ENCODE results near the gene SAMD4A. TPM values are rescaled to one million over a fixed set of nuclear protein-coding genes. Genes with fewer than 3 reads are reported as not detected.

The SAMD4A gene
- total and polyA plus RNA-seq, 8 donors: 2.5 to 67.4 (median 15.9) TPM

DNA sequence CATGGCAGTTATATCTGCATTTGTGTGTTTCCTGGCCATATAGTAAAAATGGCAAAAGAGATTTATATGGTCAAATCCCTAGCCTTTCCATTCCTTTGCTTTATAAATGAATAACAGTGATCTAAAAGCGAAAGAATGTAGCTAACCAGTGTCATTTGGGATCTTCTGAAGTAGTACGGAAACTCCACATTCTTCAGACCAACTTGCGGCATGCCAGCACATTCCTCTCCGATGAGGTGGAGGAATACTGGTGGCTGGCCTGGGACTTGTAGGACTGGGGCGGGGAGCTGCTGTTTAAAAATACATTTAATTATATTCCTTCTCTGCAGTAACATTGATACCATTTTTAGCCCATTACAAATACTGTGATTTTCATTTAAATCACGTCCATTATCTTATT is 85.3 kb downstream of the SAMD4A start:
- 10 to 25% (median 20%) methylated on average over 6 of the region's 6 CpGs for WGBS, 5 donors
- Histone ChIP-seq H3K9me3 (no peaks in the 10 kb centered on the region), H3K4me3 (peak overlapping the region in 2 of 4 donors; percentile 7 to 13), H3K4me1 (peaks cover 0 to 66% (median 52%) of the 10 kb centered on the region in 4 donors), H3K27me3 (no peaks in the 10 kb centered on the region), H3K36me3 (no peaks in the 10 kb centered on the region), H3K27ac (peak overlapping the region in 4 of 5 donors; percentile 82 to 89 (median 86))
- intact Hi-C loops (cut with DNase I; ENCODE audit: low total_unique reads): no loop called here
- TF ChIP-seq EP300 (IDR thresholded peaks at IDR 0.05) (no peak), POLR2AphosphoS5 (IDR thresholded peaks at IDR 0.05) (peak; percentile 75 to 92 (median 92)), POLR2A (IDR thresholded peaks at IDR 0.05) (no peak)
- TF ChIP-seq, protein P1, sequence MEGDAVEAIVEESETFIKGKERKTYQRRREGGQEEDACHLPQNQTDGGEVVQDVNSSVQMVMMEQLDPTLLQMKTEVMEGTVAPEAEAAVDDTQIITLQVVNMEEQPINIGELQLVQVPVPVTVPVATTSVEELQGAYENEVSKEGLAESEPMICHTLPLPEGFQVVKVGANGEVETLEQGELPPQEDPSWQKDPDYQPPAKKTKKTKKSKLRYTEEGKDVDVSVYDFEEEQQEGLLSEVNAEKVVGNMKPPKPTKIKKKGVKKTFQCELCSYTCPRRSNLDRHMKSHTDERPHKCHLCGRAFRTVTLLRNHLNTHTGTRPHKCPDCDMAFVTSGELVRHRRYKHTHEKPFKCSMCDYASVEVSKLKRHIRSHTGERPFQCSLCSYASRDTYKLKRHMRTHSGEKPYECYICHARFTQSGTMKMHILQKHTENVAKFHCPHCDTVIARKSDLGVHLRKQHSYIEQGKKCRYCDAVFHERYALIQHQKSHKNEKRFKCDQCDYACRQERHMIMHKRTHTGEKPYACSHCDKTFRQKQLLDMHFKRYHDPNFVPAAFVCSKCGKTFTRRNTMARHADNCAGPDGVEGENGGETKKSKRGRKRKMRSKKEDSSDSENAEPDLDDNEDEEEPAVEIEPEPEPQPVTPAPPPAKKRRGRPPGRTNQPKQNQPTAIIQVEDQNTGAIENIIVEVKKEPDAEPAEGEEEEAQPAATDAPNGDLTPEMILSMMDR (IDR thresholded peaks at IDR 0.05): no peak
- peak; percentile 74 to 96 for DNase-seq

DNA sequence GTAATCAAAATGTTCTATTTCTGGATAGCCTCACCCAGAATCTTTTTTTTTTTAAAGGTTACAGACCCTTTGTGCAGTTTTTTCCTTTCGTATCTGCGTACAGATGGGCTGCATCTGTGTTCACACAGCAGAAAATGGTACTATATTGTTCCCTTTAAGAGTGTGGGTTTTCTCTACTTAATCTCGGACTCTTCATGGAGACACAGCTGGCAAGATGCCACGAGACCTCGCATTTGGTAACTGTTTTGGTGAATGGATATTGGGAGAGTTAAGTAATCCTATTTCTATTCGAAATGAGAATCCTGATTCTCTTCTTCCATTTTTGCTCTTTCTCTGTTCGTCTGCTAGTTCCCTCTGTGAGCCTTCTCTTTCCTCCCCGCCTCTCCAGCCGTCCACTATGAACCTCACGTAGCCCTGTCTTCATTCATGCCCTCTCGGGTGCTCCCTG is 85.7 kb downstream of the SAMD4A start:
- Histone ChIP-seq H3K4me3 (peak overlapping the region in 2 of 4 donors; percentile 7 to 13), H3K36me3 (no peaks in the 10 kb centered on the region), H3K9me3 (no peaks in the 10 kb centered on the region), H3K4me1 (peaks cover 0 to 61% (median 51%) of the 10 kb centered on the region in 4 donors), H3K27me3 (no peaks in the 10 kb centered on the region), H3K27ac (peak overlapping the region; percentile 30 to 89 (median 85))
- 46 to 66% (median 56%) methylated on average over 11 of the region's 11 CpGs for WGBS, 5 donors
- intact Hi-C loops (cut with DNase I; ENCODE audit: low total_unique reads): no loop called here
- peak; percentile 39 to 61 for DNase-seq
- no peak for TF ChIP-seq POLR2AphosphoS5 (IDR thresholded peaks at IDR 0.05)
- no peak for TF ChIP-seq EP300 (IDR thresholded peaks at IDR 0.05)

DNA sequence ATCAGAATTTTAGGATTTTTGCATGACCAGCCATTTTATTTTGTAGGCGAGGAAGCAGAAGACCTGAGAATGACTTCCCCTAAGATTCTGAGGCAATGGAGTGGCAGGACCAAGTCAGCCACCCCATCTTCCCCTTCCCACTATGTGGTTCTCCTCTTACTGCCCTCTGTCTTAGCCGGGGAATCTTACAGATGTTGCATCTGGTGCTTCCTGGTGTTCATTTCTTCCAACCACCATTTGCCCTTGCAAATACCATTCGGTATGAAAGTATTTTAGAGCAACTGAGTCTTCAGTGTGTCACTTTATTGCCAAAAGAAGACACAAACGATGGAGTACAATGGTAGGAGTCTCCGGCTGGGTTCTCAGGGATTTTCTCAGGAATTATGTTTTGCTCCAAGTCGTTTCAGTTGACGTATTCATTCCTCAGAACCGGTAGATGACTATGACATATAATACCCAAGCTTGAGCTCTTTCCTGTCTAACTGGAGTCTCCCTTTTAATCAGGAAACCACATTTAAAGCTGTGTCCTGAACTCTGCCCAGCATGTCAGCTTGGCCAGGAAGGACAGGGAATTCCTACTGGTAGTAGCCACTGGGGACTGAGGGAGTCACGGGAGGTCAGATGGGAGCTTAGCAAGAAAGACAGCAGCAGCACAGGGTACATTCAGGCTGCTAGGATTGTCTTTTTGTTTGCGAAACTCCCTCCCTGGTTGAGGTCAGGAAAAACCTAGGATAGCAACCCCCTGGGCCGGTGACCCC is 87.0 kb downstream of the SAMD4A start:
- 60 to 79% (median 75%) methylated on average over 11 of the region's 11 CpGs for WGBS, 5 donors
- peak; percentile 39 to 50 (median 43) for TF ChIP-seq POLR2AphosphoS5 (IDR thresholded peaks at IDR 0.05)
- TF ChIP-seq EP300 (IDR thresholded peaks at IDR 0.05): peak; percentile 56
- TF ChIP-seq, protein P1 (IDR thresholded peaks at IDR 0.05): no peak
- Histone ChIP-seq H3K36me3 (no peaks in the 10 kb centered on the region), H3K4me3 (no peak overlapping the region), H3K27ac (peak overlapping the region in 4 of 5 donors; percentile 82 to 89 (median 86)), H3K4me1 (peaks cover 0 to 54% (median 47%) of the 10 kb centered on the region in 4 donors), H3K9me3 (no peaks in the 10 kb centered on the region), H3K27me3 (no peaks in the 10 kb centered on the region)
- peak in 1 of 2 donors; percentile 71 for DNase-seq
- intact Hi-C loops (cut with DNase I; ENCODE audit: low total_unique reads): no loop called here

DNA sequence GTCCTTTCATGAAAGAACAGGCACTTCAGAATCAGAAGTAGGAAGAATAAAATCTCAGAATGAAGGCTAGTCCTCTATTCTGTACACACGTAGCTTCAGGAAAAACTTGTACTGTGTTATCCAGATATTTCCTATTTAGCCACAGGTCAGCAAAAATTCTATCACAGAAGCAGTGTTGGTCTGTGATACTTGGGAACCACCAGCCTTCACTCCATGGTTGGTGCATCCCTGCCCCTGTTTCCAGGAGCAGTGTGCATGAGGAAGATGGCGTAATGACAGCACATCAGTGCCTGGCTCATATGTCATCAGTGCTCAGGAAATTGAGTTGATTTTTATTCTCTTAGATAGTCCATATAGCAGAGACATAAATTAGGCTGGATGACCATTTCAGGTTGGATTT is 87.7 kb downstream of the SAMD4A start:
- no peak for DNase-seq
- no peaks in the 10 kb centered on the region for H3K27me3 ChIP-seq
- no peaks in the 10 kb centered on the region for H3K9me3 ChIP-seq
- no peak overlapping the region for H3K4me3 ChIP-seq
- peak overlapping the region in 4 of 5 donors; percentile 82 to 89 (median 86) for H3K27ac ChIP-seq
- H3K4me1 ChIP-seq: peaks cover 0 to 54% (median 45%) of the 10 kb centered on the region in 4 donors
- H3K36me3 ChIP-seq: no peaks in the 10 kb centered on the region
- TF ChIP-seq POLR2AphosphoS5 (IDR thresholded peaks at IDR 0.05): no peak
- TF ChIP-seq POLR2A (IDR thresholded peaks at IDR 0.05): no peak
- TF ChIP-seq, protein P1 (IDR thresholded peaks at IDR 0.05): no peak
- no peak for TF ChIP-seq EP300 (IDR thresholded peaks at IDR 0.05)
- intact Hi-C loops (cut with DNase I; ENCODE audit: low total_unique reads): no loop called here
- 72 to 90% (median 85%) methylated on average over 2 of the region's 2 CpGs for WGBS, 5 donors

DNA sequence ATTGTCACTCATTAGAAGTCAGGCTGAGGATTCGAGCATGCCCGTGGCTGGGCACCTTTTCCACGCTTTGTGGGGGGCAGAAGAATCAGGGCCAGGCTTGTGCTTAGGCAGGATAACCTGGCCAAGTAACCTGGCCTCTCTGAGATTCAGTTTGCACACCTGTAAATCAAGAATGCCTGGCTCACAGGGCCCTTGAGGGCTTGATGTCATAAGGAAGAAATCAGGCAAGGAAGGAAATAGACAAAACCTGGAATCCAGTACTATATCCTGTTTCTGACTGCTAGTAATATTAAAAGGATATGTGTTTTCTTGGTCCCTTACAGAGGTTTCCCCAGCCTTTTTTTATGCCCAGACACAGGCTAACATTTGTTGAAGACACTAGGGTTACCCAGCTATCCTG is 91.9 kb downstream of the SAMD4A start:
- H3K27ac ChIP-seq: no peak overlapping the region
- intact Hi-C loops (cut with DNase I; ENCODE audit: low total_unique reads): no loop called here
- no peak for DNase-seq
- no peaks in the 10 kb centered on the region for H3K9me3 ChIP-seq
- 76 to 91% (median 88%) methylated on average over 3 of the region's 3 CpGs for WGBS, 5 donors
- peaks cover 0 to 17% (median 5%) of the 10 kb centered on the region in 4 donors for H3K4me1 ChIP-seq
- no peak overlapping the region for H3K4me3 ChIP-seq
- H3K27me3 ChIP-seq: no peaks in the 10 kb centered on the region
- H3K36me3 ChIP-seq: no peaks in the 10 kb centered on the region
- no peak for TF ChIP-seq POLR2A (IDR thresholded peaks at IDR 0.05)
- no peak for TF ChIP-seq EP300 (IDR thresholded peaks at IDR 0.05)

Measured in stomach (tissue), 9 donors.